ENCODE data around the gene SYCE3.

The SYCE3 gene

GRCh38 chr22:50600538-50600937, 37.8 kb upstream of the SYCE3 start, which contains the start of gene MAPK8IP2:
MAPK8IP2 (plus strand) TSS chr22:50600793; CDS start chr22:50600819, 26 bp downstream.
- Histone ChIP-seq H3K79me2 (ENCODE audit: insufficient read depth, low read length) (no peaks in the 10 kb centered on the region), H3K9me2 (replicated peaks; ENCODE audit: low read depth, low read length) (no peaks in the 10 kb centered on the region), H4K20me1 (ENCODE audit: insufficient read depth, low read length, poor library complexity, severe bottlenecking) (no peaks in the 10 kb centered on the region), H3K27me3 (ENCODE audit: insufficient read depth, low read length, poor library complexity, severe bottlenecking) (no peaks in the 10 kb centered on the region), H3K9me3 (ENCODE audit: insufficient read depth, low read depth, low read length) (no peaks in the 10 kb centered on the region), H3K36me3 (ENCODE audit: insufficient read depth, low read length) (no peaks in the 10 kb centered on the region), H2AFZ (ENCODE audit: low read length) (no peak within 1 kb of the TSS), H3K4me1 (ENCODE audit: insufficient read depth, low read length, poor library complexity, severe bottlenecking) (no peaks in the 10 kb centered on the region), H3F3A (ENCODE audit: low read depth) (no peaks in the 10 kb centered on the region), H3K9ac (ENCODE audit: low read depth, low read length, poor library complexity, severe bottlenecking) (no peak within 1 kb of the TSS), H3K4me3 (ENCODE audit: low read length, poor library complexity, severe bottlenecking) (no peak within 1 kb of the TSS), H3K4me2 (ENCODE audit: low read depth, low read length, poor library complexity, severe bottlenecking) (no peak within 1 kb of the TSS)
- TF ChIP-seq CTCF (conservative IDR thresholded peaks at IDR 0.05; ENCODE audit: low read length) (no peak), EZH2phosphoT487 (IDR thresholded peaks at IDR 0.05; ENCODE audit: borderline replicate concordance) (no peak)

GRCh38 chr22:50599816-50600455, 37.2 kb upstream of the SYCE3 start:
- no peaks in the 10 kb centered on the region for H4K20me1 ChIP-seq (ENCODE audit: insufficient read depth, low read length, poor library complexity, severe bottlenecking)
- no peaks in the 10 kb centered on the region for H3F3A ChIP-seq (ENCODE audit: low read depth)
- H3K9me2 ChIP-seq (replicated peaks; ENCODE audit: low read depth, low read length), result no peaks in the 10 kb centered on the region
- no peak overlapping the region for H3K4me2 ChIP-seq (ENCODE audit: low read depth, low read length, poor library complexity, severe bottlenecking)
- no peak overlapping the region for H2AFZ ChIP-seq (ENCODE audit: low read length)
- H3K9me3 ChIP-seq (ENCODE audit: insufficient read depth, low read depth, low read length), result no peaks in the 10 kb centered on the region
- no peak overlapping the region for H3K4me3 ChIP-seq (ENCODE audit: low read length, poor library complexity, severe bottlenecking)
- no peak for TF ChIP-seq EZH2phosphoT487 (IDR thresholded peaks at IDR 0.05; ENCODE audit: borderline replicate concordance)
- TF ChIP-seq CTCF (conservative IDR thresholded peaks at IDR 0.05; ENCODE audit: low read length), result no peak
- H3K4me1 ChIP-seq (ENCODE audit: insufficient read depth, low read length, poor library complexity, severe bottlenecking), result no peaks in the 10 kb centered on the region
- no peaks in the 10 kb centered on the region for H3K79me2 ChIP-seq (ENCODE audit: insufficient read depth, low read length)
- no peak overlapping the region for H3K9ac ChIP-seq (ENCODE audit: low read depth, low read length, poor library complexity, severe bottlenecking)
- no peaks in the 10 kb centered on the region for H3K36me3 ChIP-seq (ENCODE audit: insufficient read depth, low read length)
- no peaks in the 10 kb centered on the region for H3K27me3 ChIP-seq (ENCODE audit: insufficient read depth, low read length, poor library complexity, severe bottlenecking)

DNA sequence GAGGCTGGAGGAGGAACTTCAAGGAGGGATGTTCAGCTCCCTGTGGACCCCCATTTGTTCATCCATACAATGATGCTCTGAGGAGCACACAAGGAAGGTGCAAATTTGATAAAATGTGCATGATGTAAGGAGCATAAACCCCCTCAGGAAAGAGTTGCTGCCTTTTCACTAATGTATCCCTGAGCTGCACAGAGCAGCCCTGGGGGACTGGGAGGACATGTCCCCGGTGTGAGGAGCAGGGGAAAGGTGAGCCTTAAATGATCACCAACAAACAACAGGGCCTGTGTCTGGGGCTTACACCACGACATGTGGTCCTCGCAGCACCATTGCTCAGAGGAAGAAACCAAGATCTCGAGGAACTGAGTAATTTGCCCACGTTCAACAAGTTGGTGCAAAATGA, 34.4 kb upstream of the SYCE3 start:
- Histone ChIP-seq H3F3A (ENCODE audit: low read depth) (no peaks in the 10 kb centered on the region), H3K9me2 (replicated peaks; ENCODE audit: low read depth, low read length) (no peaks in the 10 kb centered on the region), H3K4me1 (ENCODE audit: insufficient read depth, low read length, poor library complexity, severe bottlenecking) (no peaks in the 10 kb centered on the region), H3K4me2 (ENCODE audit: low read depth, low read length, poor library complexity, severe bottlenecking) (no peak overlapping the region), H4K20me1 (ENCODE audit: insufficient read depth, low read length, poor library complexity, severe bottlenecking) (no peaks in the 10 kb centered on the region), H3K27me3 (ENCODE audit: insufficient read depth, low read length, poor library complexity, severe bottlenecking) (no peaks in the 10 kb centered on the region), H3K79me2 (ENCODE audit: insufficient read depth, low read length) (no peaks in the 10 kb centered on the region), H3K9ac (ENCODE audit: low read depth, low read length, poor library complexity, severe bottlenecking) (no peak overlapping the region), H3K9me3 (ENCODE audit: insufficient read depth, low read depth, low read length) (no peaks in the 10 kb centered on the region), H3K36me3 (ENCODE audit: insufficient read depth, low read length) (no peaks in the 10 kb centered on the region), H3K4me3 (ENCODE audit: low read length, poor library complexity, severe bottlenecking) (no peak overlapping the region), H2AFZ (ENCODE audit: low read length) (no peak overlapping the region)
- TF ChIP-seq EZH2phosphoT487 (IDR thresholded peaks at IDR 0.05; ENCODE audit: borderline replicate concordance), result no peak
- no peak for TF ChIP-seq CTCF (conservative IDR thresholded peaks at IDR 0.05; ENCODE audit: low read length)

Measured in Loucy (cell line).